K562 (cell line): ENCODE results near the gene EPB41L4B.

Experiments
- CSDE1 ChIP-seq, 2 experiments: fragments of 450-650 bp; IDR thresholded peaks; 2 replicates each; pipeline ENCODE4 v1.6.1; 2016; ENCODE audit warnings: mild to moderate bottlenecking in 1 of 2
- RBFOX2 ChIP-seq: fragments of 200-400 bp; formaldehyde crosslinking; IDR thresholded peaks from 2 replicates; pipeline ENCODE4 v1.6.1; 2017; ENCODE audit warnings: low read depth, mild to moderate bottlenecking, low read length, moderate library complexity
- TBP ChIP-seq: optimal IDR thresholded peaks from 2 replicates; pipeline ENCODE3; 2011; ENCODE audit warnings: low read depth, low read length, improper control_type of control experiment
- ZNF239 ChIP-seq: fragments of 250-450 bp; sonication (Bioruptor Pico); IDR thresholded peaks from 2 replicates; pipeline ENCODE4 v1.4.0; 2020; ENCODE audit warnings: mild to moderate bottlenecking
- ZNF263 ChIP-seq: sonication (generic); formaldehyde crosslinking; IDR thresholded peaks from 2 replicates; pipeline ENCODE4 v1.8.0; 2022; ENCODE audit warnings: mild to moderate bottlenecking, missing genetic modification reagents, borderline replicate concordance
- TF ChIP-seq, protein P1 (sequence below): fragments of 450-650 bp; IDR thresholded peaks from 2 replicates; pipeline ENCODE4 v1.6.1; 2016
- TF ChIP-seq, protein P2 (sequence below): sonication (generic); formaldehyde crosslinking; IDR thresholded peaks from 2 replicates; pipeline ENCODE4 v1.8.1; 2023; ENCODE audit warnings: mild to moderate bottlenecking, missing genetic modification reagents
- TF ChIP-seq, protein P3 (sequence below): fragments of 200-800 bp; sonication (Bioruptor generic); IDR thresholded peaks from 2 replicates; pipeline ENCODE4 v1.6.1; 2017; ENCODE audit warnings: missing genetic modification characterization, missing compliant biosample characterization

DNA sequence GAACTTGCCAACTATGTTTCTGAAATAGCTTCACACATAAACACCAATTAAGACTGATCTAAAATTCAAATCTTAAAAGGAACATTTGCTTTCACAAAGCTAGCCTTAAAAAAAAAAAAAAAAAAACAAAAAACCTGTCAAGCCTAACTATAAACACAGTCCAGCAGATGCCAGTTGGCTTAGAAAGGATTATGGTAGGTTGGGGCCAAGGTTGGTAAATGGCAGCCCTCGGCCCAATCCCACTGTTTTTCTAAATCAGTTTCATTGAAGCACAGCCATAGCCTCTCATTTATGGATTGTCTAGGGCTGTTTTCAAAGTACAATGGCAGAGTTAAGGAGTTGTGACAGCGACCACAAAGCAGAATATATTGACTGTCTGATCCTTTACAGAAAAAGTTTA lies 78.1 kb downstream of the EPB41L4B start:
- no peak for TF ChIP-seq TBP
- no peak for TF ChIP-seq RBFOX2
- TF ChIP-seq, protein P1, sequence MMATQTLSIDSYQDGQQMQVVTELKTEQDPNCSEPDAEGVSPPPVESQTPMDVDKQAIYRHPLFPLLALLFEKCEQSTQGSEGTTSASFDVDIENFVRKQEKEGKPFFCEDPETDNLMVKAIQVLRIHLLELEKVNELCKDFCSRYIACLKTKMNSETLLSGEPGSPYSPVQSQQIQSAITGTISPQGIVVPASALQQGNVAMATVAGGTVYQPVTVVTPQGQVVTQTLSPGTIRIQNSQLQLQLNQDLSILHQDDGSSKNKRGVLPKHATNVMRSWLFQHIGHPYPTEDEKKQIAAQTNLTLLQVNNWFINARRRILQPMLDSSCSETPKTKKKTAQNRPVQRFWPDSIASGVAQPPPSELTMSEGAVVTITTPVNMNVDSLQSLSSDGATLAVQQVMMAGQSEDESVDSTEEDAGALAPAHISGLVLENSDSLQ: no peak
- TF ChIP-seq, protein P2, sequence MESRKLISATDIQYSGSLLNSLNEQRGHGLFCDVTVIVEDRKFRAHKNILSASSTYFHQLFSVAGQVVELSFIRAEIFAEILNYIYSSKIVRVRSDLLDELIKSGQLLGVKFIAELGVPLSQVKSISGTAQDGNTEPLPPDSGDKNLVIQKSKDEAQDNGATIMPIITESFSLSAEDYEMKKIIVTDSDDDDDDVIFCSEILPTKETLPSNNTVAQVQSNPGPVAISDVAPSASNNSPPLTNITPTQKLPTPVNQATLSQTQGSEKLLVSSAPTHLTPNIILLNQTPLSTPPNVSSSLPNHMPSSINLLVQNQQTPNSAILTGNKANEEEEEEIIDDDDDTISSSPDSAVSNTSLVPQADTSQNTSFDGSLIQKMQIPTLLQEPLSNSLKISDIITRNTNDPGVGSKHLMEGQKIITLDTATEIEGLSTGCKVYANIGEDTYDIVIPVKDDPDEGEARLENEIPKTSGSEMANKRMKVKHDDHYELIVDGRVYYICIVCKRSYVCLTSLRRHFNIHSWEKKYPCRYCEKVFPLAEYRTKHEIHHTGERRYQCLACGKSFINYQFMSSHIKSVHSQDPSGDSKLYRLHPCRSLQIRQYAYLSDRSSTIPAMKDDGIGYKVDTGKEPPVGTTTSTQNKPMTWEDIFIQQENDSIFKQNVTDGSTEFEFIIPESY (CRISPR knock-in tag): no peak
- TF ChIP-seq, protein P3, sequence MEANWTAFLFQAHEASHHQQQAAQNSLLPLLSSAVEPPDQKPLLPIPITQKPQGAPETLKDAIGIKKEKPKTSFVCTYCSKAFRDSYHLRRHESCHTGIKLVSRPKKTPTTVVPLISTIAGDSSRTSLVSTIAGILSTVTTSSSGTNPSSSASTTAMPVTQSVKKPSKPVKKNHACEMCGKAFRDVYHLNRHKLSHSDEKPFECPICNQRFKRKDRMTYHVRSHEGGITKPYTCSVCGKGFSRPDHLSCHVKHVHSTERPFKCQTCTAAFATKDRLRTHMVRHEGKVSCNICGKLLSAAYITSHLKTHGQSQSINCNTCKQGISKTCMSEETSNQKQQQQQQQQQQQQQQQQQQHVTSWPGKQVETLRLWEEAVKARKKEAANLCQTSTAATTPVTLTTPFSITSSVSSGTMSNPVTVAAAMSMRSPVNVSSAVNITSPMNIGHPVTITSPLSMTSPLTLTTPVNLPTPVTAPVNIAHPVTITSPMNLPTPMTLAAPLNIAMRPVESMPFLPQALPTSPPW (CRISPR knock-in tag): no peak
- no peak for TF ChIP-seq CSDE1 (IDR thresholded peaks at IDR 0.05)
- no peak for TF ChIP-seq ZNF263
- TF ChIP-seq ZNF239 (CRISPR knock-in tag): no peak
